Measurements from ENCODE around the gene ZCCHC24.

ZCCHC24 gene

DNA sequence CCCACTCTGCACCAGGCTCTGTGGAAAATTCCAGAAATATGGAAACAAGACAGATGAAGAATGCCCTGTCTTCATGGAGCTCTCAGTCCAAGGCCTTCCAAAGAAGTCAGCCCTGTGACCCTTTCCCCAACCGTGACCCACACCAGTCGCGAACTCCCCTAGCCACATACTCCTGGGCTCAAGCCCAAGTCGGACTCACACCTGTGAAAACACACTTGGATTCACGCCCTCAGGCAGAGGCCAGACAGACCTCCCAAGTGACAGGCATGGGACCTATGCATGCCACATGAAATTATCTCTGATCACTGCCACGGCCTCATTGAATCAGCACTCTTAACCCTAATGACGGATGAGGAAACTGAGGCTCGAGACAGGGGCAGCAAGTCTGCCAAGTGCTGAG is 42.5 kb downstream of the ZCCHC24 start:
- TF ChIP-seq, protein P1, sequence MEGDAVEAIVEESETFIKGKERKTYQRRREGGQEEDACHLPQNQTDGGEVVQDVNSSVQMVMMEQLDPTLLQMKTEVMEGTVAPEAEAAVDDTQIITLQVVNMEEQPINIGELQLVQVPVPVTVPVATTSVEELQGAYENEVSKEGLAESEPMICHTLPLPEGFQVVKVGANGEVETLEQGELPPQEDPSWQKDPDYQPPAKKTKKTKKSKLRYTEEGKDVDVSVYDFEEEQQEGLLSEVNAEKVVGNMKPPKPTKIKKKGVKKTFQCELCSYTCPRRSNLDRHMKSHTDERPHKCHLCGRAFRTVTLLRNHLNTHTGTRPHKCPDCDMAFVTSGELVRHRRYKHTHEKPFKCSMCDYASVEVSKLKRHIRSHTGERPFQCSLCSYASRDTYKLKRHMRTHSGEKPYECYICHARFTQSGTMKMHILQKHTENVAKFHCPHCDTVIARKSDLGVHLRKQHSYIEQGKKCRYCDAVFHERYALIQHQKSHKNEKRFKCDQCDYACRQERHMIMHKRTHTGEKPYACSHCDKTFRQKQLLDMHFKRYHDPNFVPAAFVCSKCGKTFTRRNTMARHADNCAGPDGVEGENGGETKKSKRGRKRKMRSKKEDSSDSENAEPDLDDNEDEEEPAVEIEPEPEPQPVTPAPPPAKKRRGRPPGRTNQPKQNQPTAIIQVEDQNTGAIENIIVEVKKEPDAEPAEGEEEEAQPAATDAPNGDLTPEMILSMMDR (IDR thresholded peaks at IDR 0.05; ENCODE audit: poor library complexity, severe bottlenecking), result no peak
- Histone ChIP-seq H3K4me3 (ENCODE audit: severe bottlenecking) (no peak overlapping the region), H3K36me3 (ENCODE audit: low read depth) (no peaks in the 10 kb centered on the region), H3K27me3 (ENCODE audit: insufficient read depth, poor library complexity, severe bottlenecking) (no peaks in the 10 kb centered on the region), H3K4me1 (ENCODE audit: insufficient read depth, poor library complexity, severe bottlenecking) (no peaks in the 10 kb centered on the region), H3K27ac (ENCODE audit: poor library complexity, severe bottlenecking) (no peak overlapping the region), H3K9me3 (ENCODE audit: severe bottlenecking) (no peaks in the 10 kb centered on the region)
- ATAC-seq (ENCODE audit: low read depth) (no peak), DNase-seq (ENCODE audit: low spot score) (no peak)

DNA sequence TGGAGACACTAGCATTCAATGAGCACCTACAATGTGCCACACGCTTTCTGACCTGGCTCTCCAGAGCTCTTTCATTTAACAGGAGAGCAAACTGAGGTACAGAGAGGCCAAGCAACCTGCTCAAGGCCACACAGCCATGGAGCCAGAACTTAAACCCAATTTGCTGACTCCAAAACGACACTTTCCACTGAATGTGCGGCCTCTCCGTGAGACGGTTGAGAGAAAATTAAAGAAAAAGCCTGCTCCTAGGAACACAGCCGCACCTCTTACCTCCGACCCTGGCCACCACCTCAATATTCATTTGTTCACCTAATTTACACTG is 42.8 kb downstream of the ZCCHC24 start:
- TF ChIP-seq, protein P1 (IDR thresholded peaks at IDR 0.05; ENCODE audit: poor library complexity, severe bottlenecking), result no peak
- no peaks in the 10 kb centered on the region for H3K27me3 ChIP-seq (ENCODE audit: insufficient read depth, poor library complexity, severe bottlenecking)
- DNase-seq (ENCODE audit: low spot score), result no peak
- H3K9me3 ChIP-seq (ENCODE audit: severe bottlenecking), result no peaks in the 10 kb centered on the region
- no peak overlapping the region for H3K4me3 ChIP-seq (ENCODE audit: severe bottlenecking)
- no peak for ATAC-seq (ENCODE audit: low read depth)
- H3K4me1 ChIP-seq (ENCODE audit: insufficient read depth, poor library complexity, severe bottlenecking), result no peaks in the 10 kb centered on the region
- H3K27ac ChIP-seq (ENCODE audit: poor library complexity, severe bottlenecking), result no peak overlapping the region
- no peaks in the 10 kb centered on the region for H3K36me3 ChIP-seq (ENCODE audit: low read depth)

DNA sequence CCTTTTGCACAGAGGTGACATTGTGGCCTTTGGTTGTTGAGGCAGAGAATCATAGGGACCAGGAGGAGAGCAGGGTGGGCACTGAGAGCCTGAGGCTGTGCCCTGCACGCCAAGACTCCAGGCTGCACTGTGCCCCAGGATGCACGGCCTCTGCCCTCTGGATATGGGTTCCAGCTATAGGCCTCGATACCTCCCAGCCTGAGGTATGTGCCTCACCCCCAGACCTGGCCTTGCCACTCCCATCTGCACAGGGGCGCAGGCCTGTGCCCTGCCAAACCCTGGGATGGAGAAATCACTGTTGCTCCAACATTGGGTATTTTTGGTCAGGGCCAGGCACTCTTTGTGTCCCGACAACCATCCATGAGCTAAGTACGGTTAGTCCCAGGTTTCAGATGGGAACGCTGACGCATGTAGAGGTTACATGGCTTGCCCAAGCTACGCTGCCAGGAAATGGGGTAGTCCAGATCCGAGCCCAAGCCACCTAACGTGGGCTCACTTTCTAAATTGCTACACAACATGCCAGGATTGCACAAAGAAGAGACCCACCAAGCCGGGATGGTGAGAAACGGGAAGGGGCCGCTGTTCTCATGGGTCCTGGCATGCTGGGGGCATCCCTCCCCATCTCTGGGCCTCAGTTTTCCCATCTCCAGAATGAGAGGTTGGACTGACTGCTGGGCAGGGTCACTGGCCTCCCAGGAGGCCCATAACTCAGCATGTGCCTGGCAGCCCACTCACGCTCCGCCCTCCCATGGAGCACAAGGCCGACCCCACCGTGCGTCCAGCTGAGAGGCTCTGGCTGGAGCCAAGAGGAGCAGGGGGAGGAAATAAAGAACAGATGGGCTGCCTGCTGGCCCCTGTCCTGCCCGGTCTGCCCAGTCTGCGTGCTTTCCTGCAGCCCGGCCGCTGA is 44.2 kb downstream of the ZCCHC24 start:
- no peak for DNase-seq (ENCODE audit: low spot score)
- Histone ChIP-seq H3K27me3 (ENCODE audit: insufficient read depth, poor library complexity, severe bottlenecking) (no peaks in the 10 kb centered on the region), H3K4me3 (ENCODE audit: severe bottlenecking) (no peak overlapping the region), H3K9me3 (ENCODE audit: severe bottlenecking) (no peaks in the 10 kb centered on the region), H3K4me1 (ENCODE audit: insufficient read depth, poor library complexity, severe bottlenecking) (no peaks in the 10 kb centered on the region), H3K27ac (ENCODE audit: poor library complexity, severe bottlenecking) (no peak overlapping the region), H3K36me3 (ENCODE audit: low read depth) (no peaks in the 10 kb centered on the region)
- ATAC-seq (ENCODE audit: low read depth), result no peak
- TF ChIP-seq, protein P1 (IDR thresholded peaks at IDR 0.05; ENCODE audit: poor library complexity, severe bottlenecking), result no peak

DNA sequence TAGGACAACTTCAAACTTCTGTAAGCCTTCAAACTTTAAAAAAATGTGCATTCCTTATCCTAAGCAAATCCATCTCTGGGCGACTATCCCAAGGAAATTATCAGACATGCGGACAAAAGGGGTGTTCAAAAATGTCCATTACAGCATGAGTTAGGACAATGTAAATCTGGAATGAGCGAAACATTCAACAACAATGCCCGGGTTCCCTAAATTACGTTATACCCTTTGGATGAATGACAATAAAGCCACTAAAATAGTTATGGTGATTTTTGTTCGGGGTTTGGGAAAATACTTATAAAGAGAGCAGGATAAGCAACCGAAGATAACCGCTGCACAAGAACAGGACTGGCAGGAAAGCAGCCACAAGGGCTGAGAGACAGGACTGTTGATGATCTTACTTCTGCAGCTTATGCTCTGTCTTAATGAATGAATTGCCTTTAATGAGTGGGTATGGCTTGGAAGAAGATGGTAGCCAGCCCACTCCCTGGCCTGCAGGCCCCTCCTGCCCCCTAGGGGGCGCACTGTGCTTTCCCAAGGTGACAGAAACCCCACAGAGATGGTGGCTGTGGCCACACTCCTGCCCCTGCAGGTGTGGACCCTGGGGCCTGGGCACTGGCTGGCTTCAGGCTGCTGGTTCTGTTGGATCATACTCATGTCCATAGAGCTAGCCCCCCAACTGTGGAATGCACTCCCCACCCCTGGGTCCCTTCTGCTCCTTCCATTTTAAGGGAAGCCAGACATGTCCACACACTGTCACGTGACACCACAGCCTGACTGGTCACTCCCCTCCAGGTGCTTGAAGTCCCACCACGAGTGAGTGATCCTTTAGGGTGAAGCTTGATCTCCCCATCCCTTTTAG is 45.0 kb downstream of the ZCCHC24 start:
- H3K27me3 ChIP-seq (ENCODE audit: insufficient read depth, poor library complexity, severe bottlenecking), result no peaks in the 10 kb centered on the region
- no peaks in the 10 kb centered on the region for H3K36me3 ChIP-seq (ENCODE audit: low read depth)
- H3K27ac ChIP-seq (ENCODE audit: poor library complexity, severe bottlenecking), result no peak overlapping the region
- H3K9me3 ChIP-seq (ENCODE audit: severe bottlenecking), result no peaks in the 10 kb centered on the region
- TF ChIP-seq, protein P1 (IDR thresholded peaks at IDR 0.05; ENCODE audit: poor library complexity, severe bottlenecking), result peak; percentile 49
- H3K4me1 ChIP-seq (ENCODE audit: insufficient read depth, poor library complexity, severe bottlenecking), result no peaks in the 10 kb centered on the region
- DNase-seq (ENCODE audit: low spot score), result no peak
- H3K4me3 ChIP-seq (ENCODE audit: severe bottlenecking), result no peak overlapping the region
- ATAC-seq (ENCODE audit: low read depth), result no peak

All from RWPE2 (cell line).